ENCODE data around the gene NEK2. TPM values are rescaled to one million over a fixed set of nuclear protein-coding genes. Genes with fewer than 3 reads are reported as not detected.
A peak's percentile ranks its signal among the peaks of the same experiment; 100 is the strongest.

The NEK2 gene
- total and polyA plus RNA-seq, 4 donors = 0.61 to 5.9 (median 0.83) TPM

DNA sequence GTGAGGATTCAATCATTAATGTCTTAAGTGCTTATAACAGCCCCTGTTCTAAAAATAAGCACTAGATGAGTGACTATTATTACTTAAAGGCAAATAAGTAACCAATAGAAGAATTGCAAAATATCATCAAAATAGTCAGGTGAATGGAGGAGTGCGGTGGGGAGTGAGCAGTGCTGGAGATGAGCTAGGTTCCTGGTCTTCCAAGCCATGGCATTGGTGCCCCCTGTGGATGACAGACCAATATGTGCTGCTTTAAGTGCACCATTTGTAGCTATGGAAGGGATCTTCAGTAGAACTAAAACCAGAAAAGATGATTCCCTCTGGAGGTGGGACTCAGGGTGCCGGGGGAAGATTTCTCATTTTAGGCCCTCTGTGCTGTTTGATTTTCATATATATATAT lies 50.4 kb downstream of the NEK2 start:
- WGBS, 2 donors = 55 to 59% methylated on average over 2 of the region's 2 CpGs
- no peak overlapping the region for H3K4me3 ChIP-seq
- no peaks in the 10 kb centered on the region for H3K9me3 ChIP-seq (ENCODE audit: control insufficient read depth in 4 of 4, insufficient read depth in 3 of 4, low read length in 3 of 4)
- H3K27ac ChIP-seq (ENCODE audit: low read depth in 1 of 2, low read length in 1 of 2) = no peak overlapping the region
- H3K36me3 ChIP-seq (ENCODE audit: control insufficient read depth in 4 of 4, insufficient read depth in 4 of 4, low read length in 4 of 4) = no peaks in the 10 kb centered on the region
- DNase-seq (no peak), ATAC-seq (ENCODE audit: insufficient read depth, low FRiP score) (no peak)
- H3K27me3 ChIP-seq (ENCODE audit: control insufficient read depth in 3 of 3, insufficient read depth in 3 of 3, low read length in 2 of 3) = peaks cover 0 to 2% (median 0%) of the 10 kb centered on the region in 3 donors
- peaks cover 0 to 5% (median 0%) of the 10 kb centered on the region in 5 donors for H3K4me1 ChIP-seq (ENCODE audit: control insufficient read depth in 5 of 5, insufficient read depth in 5 of 5, low read length in 5 of 5)
- TF ChIP-seq, protein P1, sequence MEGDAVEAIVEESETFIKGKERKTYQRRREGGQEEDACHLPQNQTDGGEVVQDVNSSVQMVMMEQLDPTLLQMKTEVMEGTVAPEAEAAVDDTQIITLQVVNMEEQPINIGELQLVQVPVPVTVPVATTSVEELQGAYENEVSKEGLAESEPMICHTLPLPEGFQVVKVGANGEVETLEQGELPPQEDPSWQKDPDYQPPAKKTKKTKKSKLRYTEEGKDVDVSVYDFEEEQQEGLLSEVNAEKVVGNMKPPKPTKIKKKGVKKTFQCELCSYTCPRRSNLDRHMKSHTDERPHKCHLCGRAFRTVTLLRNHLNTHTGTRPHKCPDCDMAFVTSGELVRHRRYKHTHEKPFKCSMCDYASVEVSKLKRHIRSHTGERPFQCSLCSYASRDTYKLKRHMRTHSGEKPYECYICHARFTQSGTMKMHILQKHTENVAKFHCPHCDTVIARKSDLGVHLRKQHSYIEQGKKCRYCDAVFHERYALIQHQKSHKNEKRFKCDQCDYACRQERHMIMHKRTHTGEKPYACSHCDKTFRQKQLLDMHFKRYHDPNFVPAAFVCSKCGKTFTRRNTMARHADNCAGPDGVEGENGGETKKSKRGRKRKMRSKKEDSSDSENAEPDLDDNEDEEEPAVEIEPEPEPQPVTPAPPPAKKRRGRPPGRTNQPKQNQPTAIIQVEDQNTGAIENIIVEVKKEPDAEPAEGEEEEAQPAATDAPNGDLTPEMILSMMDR (IDR thresholded peaks at IDR 0.05; ENCODE audit: control extremely low read depth, extremely low read depth) = peak; percentile 40
- no peak overlapping the region for H3K9ac ChIP-seq (ENCODE audit: insufficient read depth in 1 of 2, low read length in 2 of 2)

DNA sequence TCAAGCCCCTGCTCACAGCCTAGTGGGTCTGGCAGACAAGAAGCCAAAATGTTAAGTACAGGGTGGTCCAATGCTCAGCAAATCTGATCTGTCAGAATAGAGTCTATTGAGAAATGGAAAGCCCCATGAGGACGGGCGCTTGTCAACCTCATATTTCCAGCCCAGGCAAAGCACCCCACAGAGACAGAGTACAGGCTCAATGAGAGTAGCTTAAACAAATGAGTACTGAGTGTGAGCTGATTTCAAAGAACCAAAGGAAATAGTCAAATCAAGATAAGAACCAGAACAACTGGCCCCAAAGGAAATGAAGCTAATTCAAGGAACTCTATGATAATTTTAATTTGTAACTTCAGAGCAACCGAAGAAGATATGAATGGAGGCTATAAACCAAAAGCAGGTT lies 51.9 kb downstream of the NEK2 start:
- 52 to 61% methylated on average over 3 of the region's 3 CpGs for WGBS, 2 donors
- TF ChIP-seq, protein P1 (IDR thresholded peaks at IDR 0.05; ENCODE audit: control extremely low read depth, extremely low read depth) = no peak
- no peaks in the 10 kb centered on the region for H3K9me3 ChIP-seq (ENCODE audit: control insufficient read depth in 4 of 4, insufficient read depth in 3 of 4, low read length in 3 of 4)
- no peaks in the 10 kb centered on the region for H3K36me3 ChIP-seq (ENCODE audit: control insufficient read depth in 4 of 4, insufficient read depth in 4 of 4, low read length in 4 of 4)
- H3K4me3 ChIP-seq = no peak overlapping the region
- no peak for ATAC-seq (ENCODE audit: insufficient read depth, low FRiP score)
- H3K9ac ChIP-seq (ENCODE audit: insufficient read depth in 1 of 2, low read length in 2 of 2) = no peak overlapping the region
- no peak for DNase-seq
- H3K27ac ChIP-seq (ENCODE audit: low read depth in 1 of 2, low read length in 1 of 2) = no peak overlapping the region
- H3K27me3 ChIP-seq (ENCODE audit: control insufficient read depth in 3 of 3, insufficient read depth in 3 of 3, low read length in 2 of 3) = peaks cover 0 to 2% (median 0%) of the 10 kb centered on the region in 3 donors
- H3K4me1 ChIP-seq (ENCODE audit: control insufficient read depth in 5 of 5, insufficient read depth in 5 of 5, low read length in 5 of 5) = peaks cover 0 to 4% (median 0%) of the 10 kb centered on the region in 5 donors

DNA sequence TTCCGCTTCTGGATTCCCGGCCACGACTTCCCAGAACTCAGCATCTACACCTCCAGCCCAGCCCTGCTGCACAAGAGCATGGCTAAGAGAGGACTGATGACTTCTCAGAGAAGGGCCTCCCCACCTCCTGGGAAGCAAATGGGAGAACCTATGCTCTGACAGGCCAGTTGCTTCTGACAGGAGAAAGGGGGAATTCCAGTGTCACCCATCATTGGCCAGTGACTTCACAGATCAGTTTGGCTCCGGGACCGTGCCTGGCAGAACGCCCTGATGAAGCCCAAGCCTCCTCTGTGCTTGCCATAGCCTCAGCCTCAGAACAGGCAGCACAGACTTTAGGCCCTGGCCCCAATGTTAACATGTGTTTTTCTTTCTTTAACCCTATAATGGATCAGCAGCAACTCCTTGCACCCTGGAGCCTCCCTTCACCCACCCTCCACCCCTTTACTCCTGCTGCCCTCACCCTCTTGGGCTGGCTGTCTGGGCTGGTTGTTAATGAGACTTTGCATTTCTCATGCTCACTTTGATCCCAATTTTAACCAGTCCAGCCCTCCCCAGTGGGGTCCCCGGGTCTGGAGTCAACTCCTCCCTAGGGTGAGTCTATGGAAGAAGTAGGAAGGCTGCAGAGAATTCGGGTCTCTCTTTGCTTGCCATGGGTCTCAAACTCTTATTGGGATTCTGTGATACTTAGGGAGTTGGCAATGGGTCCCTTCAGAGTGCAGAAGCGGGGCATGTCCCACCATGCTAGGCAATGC lies 53.8 kb downstream of the NEK2 start:
- no peak overlapping the region for H3K4me3 ChIP-seq
- no peak overlapping the region for H3K27ac ChIP-seq (ENCODE audit: low read depth in 1 of 2, low read length in 1 of 2)
- H3K9me3 ChIP-seq (ENCODE audit: control insufficient read depth in 4 of 4, insufficient read depth in 3 of 4, low read length in 3 of 4) = no peaks in the 10 kb centered on the region
- DNase-seq (no peak), ATAC-seq (ENCODE audit: insufficient read depth, low FRiP score) (no peak)
- H3K27me3 ChIP-seq (ENCODE audit: control insufficient read depth in 3 of 3, insufficient read depth in 3 of 3, low read length in 2 of 3) = no peaks in the 10 kb centered on the region
- no peak overlapping the region for H3K9ac ChIP-seq (ENCODE audit: insufficient read depth in 1 of 2, low read length in 2 of 2)
- no peaks in the 10 kb centered on the region for H3K36me3 ChIP-seq (ENCODE audit: control insufficient read depth in 4 of 4, insufficient read depth in 4 of 4, low read length in 4 of 4)
- TF ChIP-seq, protein P1 (IDR thresholded peaks at IDR 0.05; ENCODE audit: control extremely low read depth, extremely low read depth) = no peak
- WGBS, 2 donors = 73 to 87% methylated on average over 9 of the region's 9 CpGs
- peaks cover 0 to 8% (median 0%) of the 10 kb centered on the region in 5 donors for H3K4me1 ChIP-seq (ENCODE audit: control insufficient read depth in 5 of 5, insufficient read depth in 5 of 5, low read length in 5 of 5)
